GM18951 (cell line): Measurements from ENCODE around the gene PI4KB.
A peak's percentile ranks its signal among the peaks of the same experiment; 100 is the strongest.

Experiments
- POLR2A ChIP-seq: IDR thresholded peaks from 4 replicates; pipeline ENCODE4 v1.6.1; 2011; ENCODE audit warnings: mild to moderate bottlenecking; ENCODE audit not compliant: insufficient read length, insufficient read depth; ENCODE audit errors: extremely low read depth
- in situ Hi-C: fragments of 300-500 bp; cut with MboI; formaldehyde crosslinking; loops from one replicate; pipeline ENCODE4 v1.12.0; 2022; ENCODE audit warnings: low sequenced_read_pairs, mixed read lengths, inconsistent platforms; ENCODE audit not compliant: unreplicated experiment

PI4KB gene

GRCh38 chr1:151311589-151312331 is 15.5 kb downstream of the PI4KB start:
- in situ Hi-C loops, result no loop called here
- TF ChIP-seq POLR2A, result no peak

GRCh38 chr1:151311011-151311410 is 16.2 kb downstream of the PI4KB start:
- no peak for TF ChIP-seq POLR2A
- in situ Hi-C loops, result no loop called here

DNA sequence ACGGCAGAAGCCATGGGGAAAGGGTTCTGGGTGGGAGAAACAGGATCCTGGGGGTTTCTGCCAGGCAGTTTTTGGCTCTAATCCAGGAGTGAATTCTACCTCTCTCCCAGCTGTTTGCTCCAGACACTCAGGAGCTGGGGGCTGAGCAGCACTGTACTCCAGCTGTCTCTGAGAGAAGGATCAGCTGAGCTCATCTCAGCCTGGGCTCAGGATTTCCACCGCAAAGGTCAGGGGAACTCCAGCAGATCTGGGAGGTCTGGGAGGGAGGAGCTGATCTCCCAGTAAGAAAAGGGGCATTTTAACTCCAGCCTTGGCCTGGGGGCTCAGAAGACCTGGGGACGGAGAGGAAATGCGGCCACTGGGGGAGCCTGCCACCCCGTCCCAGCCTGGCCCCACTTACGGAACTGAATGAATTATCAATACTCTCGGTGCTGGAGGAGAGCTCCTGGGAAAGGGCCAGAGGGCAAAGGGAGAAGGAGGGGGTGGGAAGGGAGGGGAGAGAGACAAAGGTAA is 17.3 kb downstream of the PI4KB start:
- no peak for TF ChIP-seq POLR2A

GRCh38 chr1:151294742-151295462 is 32.3 kb downstream of the PI4KB start:
- in situ Hi-C loops, result no loop called here
- TF ChIP-seq POLR2A, result no peak

More for the DNA sequence above, 17.3 kb downstream of the PI4KB start:
- in situ Hi-C loops, result no loop called here

- TF ChIP-seq POLR2A, result no peak
- in situ Hi-C loops, result no loop called here
Observed at GRCh38 chr1:151293093-151293492, 34.1 kb downstream of the PI4KB start.

- in situ Hi-C loops, result no loop called here
- TF ChIP-seq POLR2A, result peak; percentile 13
Observed at GRCh38 chr1:151292207-151293030, 34.8 kb downstream of the PI4KB start.

DNA sequence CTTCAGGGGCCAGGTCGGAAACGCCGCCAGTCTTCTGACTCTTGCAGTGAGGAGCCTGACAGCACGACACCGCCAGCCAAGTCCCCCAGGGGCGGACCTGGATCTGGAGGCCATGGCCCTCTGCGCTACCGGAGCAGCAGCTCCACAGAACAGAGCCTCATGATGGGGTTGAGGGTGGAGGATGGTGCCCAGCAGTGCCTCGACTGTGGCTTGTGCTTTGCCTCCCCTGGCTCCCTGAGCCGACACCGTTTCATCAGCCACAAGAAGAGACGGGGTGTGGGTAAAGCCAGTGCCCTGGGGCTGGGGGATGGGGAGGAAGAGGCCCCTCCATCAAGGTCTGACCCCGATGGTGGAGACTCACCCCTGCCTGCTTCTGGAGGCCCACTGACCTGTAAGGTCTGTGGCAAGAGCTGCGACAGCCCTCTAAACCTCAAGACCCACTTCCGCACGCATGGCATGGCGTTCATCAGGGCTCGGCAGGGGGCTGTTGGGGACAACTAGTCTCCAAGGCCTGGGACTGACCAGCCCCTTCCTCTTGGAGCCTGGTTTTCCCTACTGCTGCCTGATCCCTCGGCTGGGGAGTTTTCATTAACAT is 36.4 kb downstream of the PI4KB start:
- in situ Hi-C loops, result no loop called here
- peak; percentile 31 for TF ChIP-seq POLR2A

DNA sequence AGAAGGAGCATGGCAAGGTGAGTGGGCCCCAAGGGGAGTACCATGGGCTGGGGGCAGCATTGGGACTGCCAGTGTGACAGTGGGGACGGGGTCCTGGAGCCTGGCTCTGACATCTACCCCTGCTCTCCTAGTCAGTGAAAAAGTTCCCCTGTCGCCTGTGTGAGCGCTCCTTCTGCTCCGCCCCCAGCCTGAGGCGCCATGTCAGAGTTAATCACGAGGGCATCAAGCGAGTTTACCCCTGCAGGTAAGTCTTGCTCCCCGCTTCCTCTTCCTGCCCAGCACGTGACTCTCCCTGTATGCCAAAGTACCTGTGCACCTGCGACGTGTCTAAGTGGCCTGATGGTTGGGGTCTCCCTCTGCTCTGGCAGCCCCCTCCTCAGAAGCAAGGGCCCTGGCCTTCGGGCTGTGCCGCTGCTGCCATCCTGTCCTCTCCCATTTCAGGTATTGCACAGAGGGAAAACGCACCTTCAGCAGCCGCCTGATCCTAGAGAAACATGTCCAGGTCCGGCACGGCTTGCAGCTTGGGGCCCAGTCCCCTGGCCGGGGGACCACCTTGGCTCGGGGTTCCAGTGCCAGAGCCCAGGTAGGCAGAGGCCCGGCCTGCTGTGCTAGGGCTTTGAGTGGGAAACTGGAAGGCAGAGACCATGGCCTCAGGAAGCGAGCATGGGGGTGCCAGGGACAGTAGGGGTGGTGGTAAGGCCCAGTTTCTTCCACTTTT is 37.1 kb downstream of the PI4KB start:
- TF ChIP-seq POLR2A, result peak; percentile 31
- in situ Hi-C loops, result no loop called here

- in situ Hi-C loops, result no loop called here
- no peak for TF ChIP-seq POLR2A
Observed at GRCh38 chr1:151289080-151289935, 37.9 kb downstream of the PI4KB start.

DNA sequence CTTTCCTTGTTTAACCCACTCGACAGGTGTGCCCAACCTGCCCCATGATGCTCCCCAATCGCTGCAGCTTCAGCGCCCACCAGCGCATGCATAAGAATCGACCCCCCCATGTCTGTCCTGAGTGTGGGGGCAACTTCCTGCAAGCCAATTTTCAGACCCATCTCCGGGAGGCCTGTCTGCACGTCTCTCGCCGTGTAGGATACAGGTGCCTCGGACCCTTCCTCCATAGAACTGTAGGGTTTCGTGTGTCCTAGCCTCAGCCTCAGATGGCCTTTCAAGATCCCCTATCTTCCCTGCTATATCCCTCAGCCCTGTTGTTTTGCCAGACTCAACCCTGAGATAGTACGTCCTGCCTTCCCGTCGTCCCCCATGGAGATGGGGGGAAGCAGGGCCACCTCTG is 38.7 kb downstream of the PI4KB start:
- in situ Hi-C loops, result no loop called here

DNA sequence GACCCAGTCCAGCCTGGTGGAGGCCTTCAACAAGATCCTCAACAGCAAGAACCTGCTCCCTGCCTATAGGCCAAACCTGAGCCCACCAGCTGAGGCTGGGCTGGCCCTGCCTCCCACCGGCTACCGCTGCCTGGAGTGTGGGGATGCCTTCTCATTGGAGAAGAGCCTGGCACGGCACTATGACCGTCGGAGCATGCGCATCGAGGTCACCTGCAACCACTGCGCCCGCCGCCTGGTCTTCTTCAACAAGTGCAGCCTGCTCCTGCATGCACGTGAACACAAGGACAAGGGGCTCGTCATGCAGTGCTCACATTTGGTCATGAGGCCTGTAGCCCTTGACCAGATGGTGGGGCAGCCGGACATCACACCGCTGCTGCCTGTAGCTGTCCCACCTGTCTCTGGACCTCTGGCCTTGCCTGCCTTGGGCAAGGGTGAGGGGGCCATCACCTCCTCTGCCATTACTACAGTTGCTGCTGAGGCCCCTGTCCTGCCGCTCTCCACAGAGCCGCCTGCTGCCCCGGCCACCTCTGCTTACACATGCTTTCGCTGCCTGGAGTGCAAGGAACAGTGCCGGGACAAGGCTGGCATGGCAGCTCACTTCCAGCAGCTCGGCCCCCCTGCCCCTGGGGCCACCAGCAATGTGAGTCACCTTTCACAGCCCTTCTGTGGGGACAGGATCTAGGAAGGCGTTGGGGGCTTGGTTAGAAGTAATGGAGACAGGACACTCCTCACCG is 39.3 kb downstream of the PI4KB start:
- in situ Hi-C loops, result no loop called here
- TF ChIP-seq POLR2A, result peak; percentile 21

More for the DNA sequence above, 38.7 kb downstream of the PI4KB start:
- no peak for TF ChIP-seq POLR2A
